HTERT RPE-1 (cell line): ENCODE results near the gene CTSZ.
"Not testable (repeated sequence)": the region's sequence is repeated elsewhere in the genome, so short reads cannot be mapped to it uniquely, and the experiment has no call there.

Experiments
- in situ Hi-C: fragments of 300-500 bp; cut with MboI; formaldehyde crosslinking; loops from 4 replicates; pipeline ENCODE4 v1.14.3; 2020; ENCODE audit warnings: low sequenced_read_pairs

The CTSZ gene

GRCh38 chr20:58950603-58951002 is 56.5 kb downstream of the CTSZ start:
- in situ Hi-C loops: no loop called here

- in situ Hi-C loops: not testable (repeated sequence)
These were observed 59.2 kb downstream of the CTSZ start for GRCh38 chr20:58947797-58948388.

GRCh38 chr20:58945965-58946631 is 61.0 kb downstream of the CTSZ start:
- in situ Hi-C loops: no loop called here
